HG02588 (cell line): ENCODE measurements around the gene YEATS2.
A peak's percentile ranks its signal among the peaks of the same experiment; 100 is the strongest.
"Not testable (repeated sequence)": the region's sequence is repeated elsewhere in the genome, so short reads cannot be mapped to it uniquely, and the experiment has no call there.

Experiments
- ATAC-seq: cut with Tn5 transposase; IDR thresholded peaks from one replicate; pipeline ENCODE4 v1.9.1; 2021; ENCODE audit warnings: mild to moderate bottlenecking, moderate library complexity; ENCODE audit not compliant: unreplicated experiment

Gene YEATS2

GRCh38 chr3:183697610-183698317, at the start of gene YEATS2:
Gene YEATS2, plus strand, starts transcription at chr3:183697797. Its CDS starts 17,366 bp downstream, at chr3:183715163.
- ATAC-seq = peak; percentile 78

- no peak for ATAC-seq
These were observed 47.0 kb upstream of the YEATS2 start for GRCh38 chr3:183650554-183650953.

GRCh38 chr3:183653209-183654064, 44.2 kb upstream of the YEATS2 start:
- ATAC-seq = no peak

- no peak for ATAC-seq
These were observed 42.9 kb upstream of the YEATS2 start for GRCh38 chr3:183654727-183655126.

- no peak for ATAC-seq
These were observed 35.5 kb upstream of the YEATS2 start for GRCh38 chr3:183662099-183662498.

- no peak for ATAC-seq
These were observed 32.6 kb upstream of the YEATS2 start for GRCh38 chr3:183664913-183665381.

GRCh38 chr3:183680061-183680460, 17.5 kb upstream of the YEATS2 start:
- ATAC-seq = no peak

- ATAC-seq = no peak
These were observed 9.9 kb upstream of the YEATS2 start for GRCh38 chr3:183687705-183688104.

GRCh38 chr3:183688874-183689273, 8.7 kb upstream of the YEATS2 start:
- no peak for ATAC-seq

- ATAC-seq = not testable (repeated sequence)
These were observed 8.0 kb upstream of the YEATS2 start for GRCh38 chr3:183689621-183690020.

- ATAC-seq = no peak
These were observed 7.1 kb upstream of the YEATS2 start for GRCh38 chr3:183690402-183690995.

GRCh38 chr3:183692436-183692835, 5.2 kb upstream of the YEATS2 start:
- ATAC-seq = no peak

GRCh38 chr3:183695569-183696364, 1.8 kb upstream of the YEATS2 start:
- ATAC-seq = no peak

GRCh38 chr3:183697123-183697609, 431 bp upstream of the YEATS2 start:
- no peak for ATAC-seq

- peak; percentile 23 for ATAC-seq
These were observed 738 bp downstream of the YEATS2 start for GRCh38 chr3:183698318-183698751.

- ATAC-seq = no peak
These were observed 1.2 kb downstream of the YEATS2 start for GRCh38 chr3:183698756-183699155.

- no peak for ATAC-seq
These were observed 1.8 kb downstream of the YEATS2 start for GRCh38 chr3:183699238-183699947.

GRCh38 chr3:183701744-183702143, 4.1 kb downstream of the YEATS2 start:
- ATAC-seq = no peak

GRCh38 chr3:183703892-183704291, 6.3 kb downstream of the YEATS2 start:
- ATAC-seq = not testable (repeated sequence)

- no peak for ATAC-seq
These were observed 12.6 kb downstream of the YEATS2 start for GRCh38 chr3:183710231-183710630.
